Muscle layer of duodenum (tissue), 2 donors: ENCODE data around the gene HOXC5.

Experiments used
- H3K27ac ChIP-seq: one replicate; pipeline ENCODE4 v1.7.0; 2013; ENCODE audit warnings: mild to moderate bottlenecking, low read length
- H3K27me3 ChIP-seq: one replicate; pipeline ENCODE4 v1.7.0; 2013; ENCODE audit warnings: low read depth, mild to moderate bottlenecking, control low read depth, low read length
- H3K36me3 ChIP-seq, 2 donors: one replicate each; pipeline ENCODE4 v1.7.0; 2013; ENCODE audit warnings: low read length in 2 of 2, control low read depth in 1 of 2, mild to moderate bottlenecking in 1 of 2; ENCODE audit not compliant: insufficient read depth in 2 of 2, control insufficient read depth in 1 of 2
- H3K4me1 ChIP-seq, 2 donors: one replicate each; pipeline ENCODE4 v1.7.0; 2013; ENCODE audit warnings: low read length in 2 of 2, mild to moderate bottlenecking in 2 of 2, control low read depth in 1 of 2, moderate library complexity in 1 of 2; ENCODE audit not compliant: insufficient read depth in 2 of 2, control insufficient read depth in 1 of 2
- H3K4me3 ChIP-seq, 2 donors: one replicate each; pipeline ENCODE4 v1.7.0; 2013; ENCODE audit warnings: low read length in 2 of 2, low read depth in 1 of 2, mild to moderate bottlenecking in 1 of 2
- H3K9me3 ChIP-seq, 2 donors: one replicate each; pipeline ENCODE4 v1.7.0; 2013; ENCODE audit warnings: low read length in 2 of 2, control low read depth in 1 of 2, mild to moderate bottlenecking in 1 of 2; ENCODE audit not compliant: control insufficient read depth in 1 of 2
- donor health status: healthy.

Gene HOXC5

GRCh38 chr12:54003625-54004024 is 29.2 kb upstream of the HOXC5 start:
- H3K4me3 ChIP-seq, result no peak overlapping the region

DNA sequence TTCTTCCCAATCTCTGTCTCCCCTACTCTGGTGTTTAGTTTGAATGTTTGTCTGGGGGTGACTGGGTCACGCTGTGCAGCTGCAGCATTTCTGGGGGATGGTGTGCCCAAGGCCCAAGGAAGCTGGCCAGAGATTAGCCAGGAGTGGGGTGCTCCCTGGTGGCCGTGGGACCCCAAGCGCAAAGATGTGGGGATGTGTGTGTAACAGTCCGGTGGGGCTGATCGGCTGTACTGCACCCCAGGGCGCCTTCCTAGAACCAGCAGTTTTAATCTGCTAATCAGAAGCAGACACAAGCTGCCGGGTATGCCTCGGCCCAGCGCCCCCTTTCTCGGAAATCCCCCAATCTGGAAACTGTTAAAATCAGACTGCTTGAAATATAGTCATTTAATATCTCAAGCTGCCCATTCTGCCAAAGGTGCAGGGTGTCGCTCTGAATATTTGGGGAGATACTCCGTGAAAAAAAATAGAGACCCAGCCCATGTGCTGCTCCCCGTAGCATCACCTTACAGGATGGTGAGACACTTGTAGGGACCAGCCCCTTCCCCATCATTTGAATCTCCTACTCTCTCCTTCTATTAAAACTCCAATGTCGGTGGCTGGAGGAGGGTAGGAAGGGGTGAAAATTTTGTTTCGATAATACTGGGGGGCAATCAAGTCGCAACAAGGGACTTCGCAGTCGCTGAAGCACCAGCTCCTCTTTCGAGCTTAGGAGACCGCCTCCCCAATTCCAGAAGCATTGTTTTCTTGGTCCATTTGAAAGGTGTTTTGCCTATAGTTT is 28.6 kb upstream of the HOXC5 start:
- peaks cover 0 to 23% of the 10 kb centered on the region in 2 donors for H3K4me1 ChIP-seq
- H3K4me3 ChIP-seq, result no peak overlapping the region
- no peaks in the 10 kb centered on the region for H3K9me3 ChIP-seq
- peaks cover 92% of the 10 kb centered on the region for H3K27me3 ChIP-seq
- no peak overlapping the region for H3K27ac ChIP-seq
- peaks cover 0 to 3% of the 10 kb centered on the region in 2 donors for H3K36me3 ChIP-seq

More at GRCh38 chr12:54003625-54004024, 29.2 kb upstream of the HOXC5 start:
- Histone ChIP-seq H3K27me3 (peaks cover 94% of the 10 kb centered on the region), H3K4me1 (peaks cover 0 to 19% of the 10 kb centered on the region in 2 donors), H3K36me3 (peaks cover 0 to 3% of the 10 kb centered on the region in 2 donors), H3K9me3 (no peaks in the 10 kb centered on the region), H3K27ac (no peak overlapping the region)

- Histone ChIP-seq H3K27me3 (peaks cover 93% of the 10 kb centered on the region), H3K27ac (no peak overlapping the region), H3K4me1 (peaks cover 0 to 24% of the 10 kb centered on the region in 2 donors), H3K36me3 (no peaks in the 10 kb centered on the region), H3K4me3 (no peak overlapping the region), H3K9me3 (no peaks in the 10 kb centered on the region)
Observed at GRCh38 chr12:54004841-54005530, 27.9 kb upstream of the HOXC5 start.

GRCh38 chr12:54005531-54005852 is 27.4 kb upstream of the HOXC5 start:
- Histone ChIP-seq H3K27ac (no peak overlapping the region), H3K9me3 (no peaks in the 10 kb centered on the region), H3K36me3 (no peaks in the 10 kb centered on the region), H3K4me1 (peaks cover 0 to 19% of the 10 kb centered on the region in 2 donors), H3K4me3 (no peak overlapping the region), H3K27me3 (peaks cover 93% of the 10 kb centered on the region)

GRCh38 chr12:54005853-54006558 is 26.8 kb upstream of the HOXC5 start:
- H3K27ac ChIP-seq, result no peak overlapping the region
- H3K36me3 ChIP-seq, result no peaks in the 10 kb centered on the region
- peaks cover 0 to 17% of the 10 kb centered on the region in 2 donors for H3K4me1 ChIP-seq
- peak overlapping the region in 1 of 2 donors; percentile 47 for H3K4me3 ChIP-seq
- H3K9me3 ChIP-seq, result no peaks in the 10 kb centered on the region
- peaks cover 93% of the 10 kb centered on the region for H3K27me3 ChIP-seq

GRCh38 chr12:54006559-54007220 is 26.2 kb upstream of the HOXC5 start:
- peak overlapping the region in 1 of 2 donors; percentile 47 for H3K4me3 ChIP-seq
- H3K4me1 ChIP-seq, result peaks cover 0 to 17% of the 10 kb centered on the region in 2 donors
- no peak overlapping the region for H3K27ac ChIP-seq
- no peaks in the 10 kb centered on the region for H3K9me3 ChIP-seq
- no peaks in the 10 kb centered on the region for H3K36me3 ChIP-seq
- peaks cover 92% of the 10 kb centered on the region for H3K27me3 ChIP-seq

DNA sequence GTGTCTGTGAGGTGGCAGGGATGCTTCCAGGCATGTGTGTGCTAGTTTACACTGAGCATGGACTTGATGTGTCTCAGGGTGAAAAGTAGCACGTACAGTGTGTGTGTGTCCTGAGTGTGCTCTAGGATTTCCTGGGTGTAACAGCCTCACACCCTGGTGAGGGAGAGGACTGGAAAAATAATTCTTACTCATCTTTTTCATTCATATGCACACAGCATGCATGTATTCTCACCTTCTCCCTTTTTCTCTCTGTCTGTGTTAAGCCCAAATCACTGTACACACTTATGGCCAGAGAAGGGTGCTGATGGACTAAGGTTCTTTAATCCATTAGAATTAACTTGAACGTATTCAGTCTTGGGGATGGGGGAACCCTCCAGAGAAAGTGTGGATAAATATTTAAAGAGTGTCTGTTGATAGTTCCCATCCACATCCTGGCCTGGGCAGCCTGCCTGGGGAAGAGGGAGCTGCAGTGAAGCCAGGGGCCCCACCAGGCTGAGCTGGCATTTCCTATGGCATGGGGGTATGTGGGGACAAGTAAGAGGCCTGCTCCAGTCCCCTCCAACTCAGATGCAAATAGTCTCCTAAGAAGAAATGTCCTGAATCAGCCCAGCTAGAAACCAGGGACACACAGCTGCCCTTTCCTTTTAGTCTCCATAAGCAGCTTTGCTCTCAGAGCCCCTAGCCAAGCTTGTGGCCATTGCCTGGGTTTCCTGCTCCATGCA is 25.2 kb upstream of the HOXC5 start:
- H3K9me3 ChIP-seq, result no peaks in the 10 kb centered on the region
- H3K36me3 ChIP-seq, result no peaks in the 10 kb centered on the region
- H3K4me3 ChIP-seq, result no peak overlapping the region
- no peak overlapping the region for H3K27ac ChIP-seq
- peaks cover 0 to 17% of the 10 kb centered on the region in 2 donors for H3K4me1 ChIP-seq
- peaks cover 87% of the 10 kb centered on the region for H3K27me3 ChIP-seq

- no peak overlapping the region for H3K27ac ChIP-seq
- peaks cover 87% of the 10 kb centered on the region for H3K27me3 ChIP-seq
- peaks cover 0 to 17% of the 10 kb centered on the region in 2 donors for H3K4me1 ChIP-seq
- H3K36me3 ChIP-seq, result no peaks in the 10 kb centered on the region
- H3K4me3 ChIP-seq, result no peak overlapping the region
- no peaks in the 10 kb centered on the region for H3K9me3 ChIP-seq
Observed at GRCh38 chr12:54008260-54008552, 24.6 kb upstream of the HOXC5 start.

DNA sequence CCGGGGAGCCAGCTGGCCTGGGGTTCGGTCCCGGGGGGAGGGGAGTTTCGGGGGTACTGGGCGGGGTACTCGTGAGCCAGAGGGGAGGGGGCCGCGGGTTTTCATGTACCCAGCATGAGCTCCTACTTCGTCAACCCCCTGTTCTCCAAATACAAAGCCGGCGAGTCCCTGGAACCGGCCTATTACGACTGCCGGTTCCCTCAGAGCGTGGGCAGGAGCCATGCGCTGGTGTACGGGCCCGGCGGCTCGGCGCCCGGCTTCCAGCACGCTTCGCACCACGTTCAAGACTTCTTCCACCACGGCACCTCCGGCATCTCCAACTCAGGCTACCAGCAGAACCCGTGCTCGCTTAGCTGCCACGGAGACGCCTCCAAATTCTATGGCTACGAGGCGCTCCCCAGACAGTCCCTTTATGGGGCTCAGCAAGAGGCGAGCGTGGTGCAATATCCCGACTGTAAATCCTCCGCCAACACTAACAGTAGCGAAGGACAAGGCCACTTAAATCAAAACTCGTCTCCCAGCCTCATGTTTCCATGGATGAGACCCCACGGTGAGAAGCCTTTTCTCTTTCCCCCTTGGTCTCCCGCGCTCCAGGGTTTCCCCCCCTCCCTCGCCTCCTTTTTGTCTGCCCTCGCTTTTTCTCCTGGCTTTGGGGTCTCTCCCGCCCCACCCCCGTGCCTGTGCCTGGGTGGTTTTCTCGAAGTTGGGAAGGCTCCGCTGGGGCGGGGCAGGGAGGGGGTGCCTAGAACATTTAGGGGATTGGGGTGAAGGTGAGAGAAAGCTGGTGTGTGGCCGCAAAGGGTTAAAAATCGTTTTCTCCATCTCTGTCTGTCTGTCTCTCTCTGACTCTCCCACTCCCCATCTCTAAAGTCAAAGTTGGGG is 23.4 kb upstream of the HOXC5 start:
- peaks cover 0 to 20% of the 10 kb centered on the region in 2 donors for H3K4me1 ChIP-seq
- no peak overlapping the region for H3K27ac ChIP-seq
- H3K9me3 ChIP-seq, result no peaks in the 10 kb centered on the region
- H3K27me3 ChIP-seq, result peaks cover 89% of the 10 kb centered on the region
- H3K36me3 ChIP-seq, result no peaks in the 10 kb centered on the region
- H3K4me3 ChIP-seq, result peak overlapping the region in 1 of 2 donors; percentile 47
